WTC11 (cell line): ENCODE results near the gene MARCKSL1. TPM values are rescaled to one million over a fixed set of nuclear protein-coding genes. Genes with fewer than 3 reads are reported as not detected.
"Not testable (repeated sequence)": the region's sequence is repeated elsewhere in the genome, so short reads cannot be mapped to it uniquely, and the experiment has no call there.

ENCODE experiments used
- ATAC-seq: fragments of 200-7000 bp; cut with Tn5 transposase; 2 replicates; pipeline ENCODE4 v1.10.0; 2021; ENCODE audit warnings: mild to moderate bottlenecking, moderate library complexity
- CTCF ChIA-PET: fragments of 300-600 bp; sonication (Branson Sonifier 250); formaldehyde crosslinking; loops from one replicate; lab custom pipeline; 2021; ENCODE audit warnings: antibody characterized with exemption; lab: Charles Lee
- POLR2A ChIA-PET: fragments of 350-600 bp; sonication (Branson Sonifier 250); formaldehyde crosslinking; loops from one replicate; lab custom pipeline; 2021; ENCODE audit warnings: antibody characterized with exemption; lab: Charles Lee
- DNase-seq: peaks from one replicate; pipeline ENCODE4 v3.0.0; 2021; ENCODE audit warnings: low spot score
- H3K27ac Mint-ChIP-seq: 2 replicates; pipeline ENCODE4 v1.8.0; 2021; ENCODE audit warnings: mixed read lengths
- H3K27me3 Mint-ChIP-seq: 2 replicates; pipeline ENCODE4 v1.8.0; 2021; ENCODE audit warnings: low read depth, mild to moderate bottlenecking, moderate library complexity, mixed read lengths
- H3K36me3 Mint-ChIP-seq: 2 replicates; pipeline ENCODE4 v1.8.0; 2021; ENCODE audit warnings: mixed read lengths
- H3K4me1 Mint-ChIP-seq: 2 replicates; pipeline ENCODE4 v1.8.0; 2022; ENCODE audit warnings: mixed read lengths
- H3K4me3 Mint-ChIP-seq: 2 replicates; pipeline ENCODE4 v1.8.0; 2021; ENCODE audit warnings: mild to moderate bottlenecking, moderate library complexity, mixed read lengths
- H3K9me3 Mint-ChIP-seq: 2 replicates; pipeline ENCODE4 v1.8.0; 2021; ENCODE audit warnings: mixed read lengths
- EMX1 ChIP-seq: fragments of 250-450 bp; sonication (Bioruptor Pico); IDR thresholded peaks from 2 replicates; pipeline ENCODE4 v1.8.0; 2021; ENCODE audit warnings: mild to moderate bottlenecking
- RELA ChIP-seq: sonication (generic); formaldehyde crosslinking; IDR thresholded peaks from 2 replicates; pipeline ENCODE4 v1.8.1; 2022; ENCODE audit warnings: missing genetic modification reagents, mild to moderate bottlenecking, borderline replicate concordance
- SMAD4 ChIP-seq: sonication (generic); formaldehyde crosslinking; IDR thresholded peaks from 2 replicates; pipeline ENCODE4 v1.8.0; 2022; ENCODE audit warnings: mild to moderate bottlenecking, missing genetic modification reagents
- SP1 ChIP-seq: sonication (generic); formaldehyde crosslinking; conservative IDR thresholded peaks from 2 replicates; pipeline ENCODE4 v1.8.1; 2022; ENCODE audit warnings: missing genetic modification reagents
- ZBTB21 ChIP-seq: sonication (generic); formaldehyde crosslinking; IDR thresholded peaks from 2 replicates; pipeline ENCODE4 v1.8.1; 2023; ENCODE audit warnings: mild to moderate bottlenecking, missing genetic modification reagents, borderline replicate concordance
- total RNA-seq: library from RNA; stranded (reverse); gene quantifications from 3 replicates; pipeline ENCODE4 v1.2.3, GENCODE V29; 2021
- TF ChIP-seq, protein P1 (sequence below): sonication (generic); formaldehyde crosslinking; IDR thresholded peaks from 2 replicates; pipeline ENCODE4 v1.8.1; 2023; ENCODE audit warnings: mild to moderate bottlenecking, moderate library complexity, missing genetic modification reagents
- TF ChIP-seq, protein P2 (sequence below): fragments of 250-450 bp; sonication (Bioruptor Pico); IDR thresholded peaks from 2 replicates; pipeline ENCODE4 v2.1.2; 2022; ENCODE audit warnings: mild to moderate bottlenecking, moderate library complexity
- TF ChIP-seq, protein P3 (sequence below): sonication (generic); formaldehyde crosslinking; IDR thresholded peaks from 2 replicates; pipeline ENCODE4 v1.8.0; 2022; ENCODE audit warnings: mild to moderate bottlenecking, missing genetic modification reagents
- TF ChIP-seq, protein P4 (sequence below): sonication (generic); formaldehyde crosslinking; IDR thresholded peaks from 2 replicates; pipeline ENCODE4 v1.8.1; 2023; ENCODE audit warnings: mild to moderate bottlenecking, missing genetic modification reagents
- TF ChIP-seq, protein P5 (sequence below): fragments of 250-450 bp; sonication (Bioruptor Pico); IDR thresholded peaks from 2 replicates; pipeline ENCODE4 v1.8.0; 2021; ENCODE audit warnings: mild to moderate bottlenecking
- TF ChIP-seq, protein P6 (sequence below): fragments of 250-450 bp; sonication (Bioruptor Pico); conservative IDR thresholded peaks from 2 replicates; pipeline ENCODE4 v1.9.0; 2021; ENCODE audit warnings: mild to moderate bottlenecking

The MARCKSL1 gene
- total RNA-seq, 1 experiment from 2014 or later = 450 TPM

DNA sequence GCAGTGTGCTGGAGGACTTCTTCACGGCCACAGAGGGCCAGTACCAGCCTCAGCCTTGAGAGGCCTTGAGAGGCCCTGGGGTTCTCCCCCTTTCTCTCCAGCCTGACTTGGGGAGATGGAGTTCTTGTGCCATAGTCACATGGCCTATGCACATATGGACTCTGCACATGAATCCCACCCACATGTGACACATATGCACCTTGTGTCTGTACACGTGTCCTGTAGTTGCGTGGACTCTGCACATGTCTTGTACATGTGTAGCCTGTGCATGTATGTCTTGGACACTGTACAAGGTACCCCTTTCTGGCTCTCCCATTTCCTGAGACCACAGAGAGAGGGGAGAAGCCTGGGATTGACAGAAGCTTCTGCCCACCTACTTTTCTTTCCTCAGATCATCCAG is 50.4 kb downstream of the MARCKSL1 start (continued):
- TF ChIP-seq, protein P1, sequence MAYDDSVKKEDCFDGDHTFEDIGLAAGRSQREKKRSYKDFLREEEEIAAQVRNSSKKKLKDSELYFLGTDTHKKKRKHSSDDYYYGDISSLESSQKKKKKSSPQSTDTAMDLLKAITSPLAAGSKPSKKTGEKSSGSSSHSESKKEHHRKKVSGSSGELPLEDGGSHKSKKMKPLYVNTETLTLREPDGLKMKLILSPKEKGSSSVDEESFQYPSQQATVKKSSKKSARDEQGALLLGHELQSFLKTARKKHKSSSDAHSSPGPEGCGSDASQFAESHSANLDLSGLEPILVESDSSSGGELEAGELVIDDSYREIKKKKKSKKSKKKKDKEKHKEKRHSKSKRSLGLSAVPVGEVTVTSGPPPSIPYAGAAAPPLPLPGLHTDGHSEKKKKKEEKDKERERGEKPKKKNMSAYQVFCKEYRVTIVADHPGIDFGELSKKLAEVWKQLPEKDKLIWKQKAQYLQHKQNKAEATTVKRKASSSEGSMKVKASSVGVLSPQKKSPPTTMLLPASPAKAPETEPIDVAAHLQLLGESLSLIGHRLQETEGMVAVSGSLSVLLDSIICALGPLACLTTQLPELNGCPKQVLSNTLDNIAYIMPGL (CRISPR knock-in tag) = no peak
- TF ChIP-seq SP1 (CRISPR knock-in tag) (no peak), ZBTB21 (CRISPR knock-in tag) (no peak), SMAD4 (CRISPR knock-in tag) (no peak), RELA (CRISPR knock-in tag) (no peak), EMX1 (CRISPR knock-in tag) (no peak)
- TF ChIP-seq, protein P2, sequence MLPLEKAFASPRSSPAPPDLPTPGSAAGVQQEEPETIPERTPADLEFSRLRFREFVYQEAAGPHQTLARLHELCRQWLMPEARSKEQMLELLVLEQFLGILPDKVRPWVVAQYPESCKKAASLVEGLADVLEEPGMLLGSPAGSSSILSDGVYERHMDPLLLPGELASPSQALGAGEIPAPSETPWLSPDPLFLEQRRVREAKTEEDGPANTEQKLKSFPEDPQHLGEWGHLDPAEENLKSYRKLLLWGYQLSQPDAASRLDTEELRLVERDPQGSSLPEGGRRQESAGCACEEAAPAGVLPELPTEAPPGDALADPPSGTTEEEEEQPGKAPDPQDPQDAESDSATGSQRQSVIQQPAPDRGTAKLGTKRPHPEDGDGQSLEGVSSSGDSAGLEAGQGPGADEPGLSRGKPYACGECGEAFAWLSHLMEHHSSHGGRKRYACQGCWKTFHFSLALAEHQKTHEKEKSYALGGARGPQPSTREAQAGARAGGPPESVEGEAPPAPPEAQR (CRISPR knock-in tag) = no peak
- TF ChIP-seq, protein P3, sequence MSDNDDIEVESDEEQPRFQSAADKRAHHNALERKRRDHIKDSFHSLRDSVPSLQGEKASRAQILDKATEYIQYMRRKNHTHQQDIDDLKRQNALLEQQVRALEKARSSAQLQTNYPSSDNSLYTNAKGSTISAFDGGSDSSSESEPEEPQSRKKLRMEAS (CRISPR knock-in tag) = no peak
- TF ChIP-seq, protein P4, sequence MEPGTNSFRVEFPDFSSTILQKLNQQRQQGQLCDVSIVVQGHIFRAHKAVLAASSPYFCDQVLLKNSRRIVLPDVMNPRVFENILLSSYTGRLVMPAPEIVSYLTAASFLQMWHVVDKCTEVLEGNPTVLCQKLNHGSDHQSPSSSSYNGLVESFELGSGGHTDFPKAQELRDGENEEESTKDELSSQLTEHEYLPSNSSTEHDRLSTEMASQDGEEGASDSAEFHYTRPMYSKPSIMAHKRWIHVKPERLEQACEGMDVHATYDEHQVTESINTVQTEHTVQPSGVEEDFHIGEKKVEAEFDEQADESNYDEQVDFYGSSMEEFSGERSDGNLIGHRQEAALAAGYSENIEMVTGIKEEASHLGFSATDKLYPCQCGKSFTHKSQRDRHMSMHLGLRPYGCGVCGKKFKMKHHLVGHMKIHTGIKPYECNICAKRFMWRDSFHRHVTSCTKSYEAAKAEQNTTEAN (CRISPR knock-in tag) = no peak
- TF ChIP-seq, protein P5, sequence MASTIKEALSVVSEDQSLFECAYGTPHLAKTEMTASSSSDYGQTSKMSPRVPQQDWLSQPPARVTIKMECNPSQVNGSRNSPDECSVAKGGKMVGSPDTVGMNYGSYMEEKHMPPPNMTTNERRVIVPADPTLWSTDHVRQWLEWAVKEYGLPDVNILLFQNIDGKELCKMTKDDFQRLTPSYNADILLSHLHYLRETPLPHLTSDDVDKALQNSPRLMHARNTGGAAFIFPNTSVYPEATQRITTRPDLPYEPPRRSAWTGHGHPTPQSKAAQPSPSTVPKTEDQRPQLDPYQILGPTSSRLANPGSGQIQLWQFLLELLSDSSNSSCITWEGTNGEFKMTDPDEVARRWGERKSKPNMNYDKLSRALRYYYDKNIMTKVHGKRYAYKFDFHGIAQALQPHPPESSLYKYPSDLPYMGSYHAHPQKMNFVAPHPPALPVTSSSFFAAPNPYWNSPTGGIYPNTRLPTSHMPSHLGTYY (CRISPR knock-in tag) = no peak
- TF ChIP-seq, protein P6, sequence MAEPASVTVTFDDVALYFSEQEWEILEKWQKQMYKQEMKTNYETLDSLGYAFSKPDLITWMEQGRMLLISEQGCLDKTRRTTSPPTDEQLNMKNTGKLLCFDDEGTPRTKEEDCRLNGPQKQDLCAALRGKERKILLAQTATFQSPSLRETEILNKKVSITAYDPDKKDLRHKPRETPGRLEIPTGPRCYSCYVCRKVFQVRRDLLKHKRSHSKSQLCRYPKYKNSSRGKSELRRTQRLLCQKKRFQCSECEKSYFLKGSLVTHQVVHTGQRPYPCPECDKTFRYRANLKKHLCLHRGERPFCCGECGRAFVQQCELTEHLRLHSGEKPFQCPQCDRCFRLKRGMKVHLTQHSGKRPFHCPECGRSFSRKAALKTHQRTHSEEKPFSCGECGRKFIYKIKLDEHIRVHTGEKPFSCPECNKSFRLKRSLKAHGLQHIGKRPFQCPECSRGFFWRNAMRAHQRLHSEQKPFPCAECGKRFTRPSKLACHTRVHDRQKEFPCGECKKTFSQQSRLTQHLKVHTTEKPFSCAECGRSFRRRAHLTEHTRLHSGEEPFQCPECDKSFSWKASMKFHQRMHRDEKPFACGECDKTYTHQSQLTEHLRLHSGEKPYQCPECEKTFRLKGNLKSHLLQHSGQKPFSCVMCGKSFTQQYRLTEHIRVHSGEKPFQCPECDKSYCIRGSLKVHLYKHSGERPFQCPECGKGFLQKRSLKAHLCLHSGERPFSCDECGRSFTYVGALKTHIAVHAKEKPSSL (CRISPR knock-in tag) = no peak

DNA sequence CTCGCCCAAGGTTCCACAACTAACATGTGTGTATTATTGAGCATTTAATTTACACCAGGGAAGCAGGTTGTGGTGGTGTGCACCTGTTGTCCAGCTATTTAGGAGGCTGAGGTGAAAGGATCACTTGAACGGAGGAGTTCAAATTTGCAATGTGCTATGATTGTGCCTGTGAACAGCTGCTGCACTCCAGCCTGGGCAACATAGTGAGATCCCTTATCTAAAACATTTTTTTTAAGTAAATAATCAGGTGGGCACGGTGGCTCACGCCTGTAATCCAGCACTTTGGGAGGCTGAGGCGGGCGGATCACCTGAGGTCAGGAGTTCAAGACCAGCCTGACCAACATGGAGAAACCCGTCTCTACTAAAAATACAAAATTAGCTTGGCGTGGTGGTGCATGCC is 51.3 kb downstream of the MARCKSL1 start:
- POLR2A ChIA-PET, ATAC-seq, H3K9me3 Mint-ChIP-seq, H3K27me3 Mint-ChIP-seq, H3K4me3 Mint-ChIP-seq, H3K27ac Mint-ChIP-seq, DNase-seq, H3K4me1 Mint-ChIP-seq: not testable (repeated sequence)
- CTCF ChIA-PET = interaction anchor here (1.0 kb wide), 1 partner anchor 67 kb away, joined by 5 read pairs; no protein-coding TSS in a partner anchor
- H3K36me3 Mint-ChIP-seq = peaks cover 20% of the 10 kb centered on the region

Other genes starting within 250 kb of the MARCKSL1 start
- 91.2 to 104 TPM (median 94.0 TPM) in 3 replicates for gene KPNA6, start 228.2 kb downstream of the MARCKSL1 start, total RNA-seq
- 46.3 to 49.8 TPM (median 47.2 TPM) in 3 replicates for gene TXLNA, start 156.6 kb downstream of the MARCKSL1 start, total RNA-seq
- gene CCDC28B, start 135.6 kb downstream of the MARCKSL1 start, total RNA-seq = 29.0 to 34.4 TPM (median 29.9 TPM) in 3 replicates
- 4.6 to 5.2 TPM (median 4.8 TPM) in 3 replicates for gene IQCC, start 130.6 kb downstream of the MARCKSL1 start, total RNA-seq
- not detected in 3 replicates for gene DCDC2B, start 127.1 kb downstream of the MARCKSL1 start, total RNA-seq
- 10.3 to 11.9 TPM (median 11.4 TPM) in 3 replicates for gene TMEM234, start 113.9 kb downstream of the MARCKSL1 start, total RNA-seq
- 237 to 243 TPM (median 241 TPM) in 3 replicates for gene EIF3I, start 113.8 kb downstream of the MARCKSL1 start, total RNA-seq
- 5.4 to 7.4 TPM (median 7.1 TPM) in 3 replicates for gene FAM167B, start 89.0 kb downstream of the MARCKSL1 start, total RNA-seq
- gene LCK, start 85.0 kb downstream of the MARCKSL1 start, total RNA-seq = 51.0 to 60.5 TPM (median 57.0 TPM) in 3 replicates
- 108 to 120 TPM (median 119 TPM) in 3 replicates for gene HDAC1, start 44.1 kb downstream of the MARCKSL1 start, total RNA-seq
- 6.7 to 10.4 TPM (median 9.4 TPM) in 3 replicates for gene FAM229A, start 26.3 kb upstream of the MARCKSL1 start, total RNA-seq
- 1.2 to 2.9 TPM (median 1.7 TPM) in 3 replicates for gene TSSK3, start 26.3 kb upstream of the MARCKSL1 start, total RNA-seq
- gene BSDC1, start 58.2 kb upstream of the MARCKSL1 start, total RNA-seq = 42.4 to 44.3 TPM (median 43.6 TPM) in 3 replicates
- 2.7 to 3.8 TPM (median 3.7 TPM) in 3 replicates for gene ZBTB8B, start 128.8 kb upstream of the MARCKSL1 start, total RNA-seq
- gene ZBTB8A, start 203.2 kb upstream of the MARCKSL1 start, total RNA-seq = 7.1 to 8.2 TPM (median 7.7 TPM) in 3 replicates